ENCODE results near the gene CFD. TPM values are rescaled to one million over a fixed set of nuclear protein-coding genes. Genes with fewer than 3 reads are reported as not detected.
"Not testable (repeated sequence)": the region's sequence is repeated elsewhere in the genome, so short reads cannot be mapped to it uniquely, and the experiment has no call there.

Gene CFD
- polyA plus RNA-seq, 1 experiment, result 0.45 TPM

GRCh38 chr19:834216-834615, 25.2 kb upstream of the CFD start:
- Histone ChIP-seq H3K9me3 (ENCODE audit: control insufficient read depth, insufficient read depth, low read length) (no peaks in the 10 kb centered on the region; the same call in 1 of the 2 replicates), H3K27me3 (ENCODE audit: control insufficient read depth, insufficient read depth, low read length) (peaks cover 13% of the 10 kb centered on the region), H3K4me3 (ENCODE audit: low read depth, low read length) (no peak overlapping the region), H3K27ac (ENCODE audit: low read depth, low read length) (no peak overlapping the region)
- DNase-seq (ENCODE audit: low read depth, low spot score), result no peak
- no peak for TF ChIP-seq CTCF (IDR thresholded peaks at IDR 0.05; ENCODE audit: low read depth, low read length)
- CTCF ChIA-PET, result no interaction called here
- POLR2A ChIA-PET, result no interaction called here

- H3K9me3 ChIP-seq (ENCODE audit: control insufficient read depth, insufficient read depth, low read length), result no peaks in the 10 kb centered on the region; the same call in 1 of the 2 replicates
- no peak overlapping the region for H3K27ac ChIP-seq (ENCODE audit: low read depth, low read length)
- H3K4me3 ChIP-seq (ENCODE audit: low read depth, low read length), result no peak overlapping the region
- no peak for TF ChIP-seq CTCF (IDR thresholded peaks at IDR 0.05; ENCODE audit: low read depth, low read length)
- peaks cover 13% of the 10 kb centered on the region for H3K27me3 ChIP-seq (ENCODE audit: control insufficient read depth, insufficient read depth, low read length)
- DNase-seq (ENCODE audit: low read depth, low spot score), result no peak
- POLR2A ChIA-PET, result interaction anchor here (0.5 kb wide), 1 partner anchor 32 kb away, joined by 4 read pairs; no protein-coding TSS in a partner anchor
- CTCF ChIA-PET, result no interaction called here
Observed at GRCh38 chr19:835210-835810, 24.2 kb upstream of the CFD start.

- ChIA-PET CTCF (interaction anchor here (1.0 kb wide), 1 partner anchor 73 kb away, joined by 3 read pairs; no protein-coding TSS in a partner anchor), POLR2A (interaction anchor here (1.2 kb wide), 1 partner anchor 144 kb away, joined by 4 read pairs; the partner anchor contains the start of gene WDR18)
- Histone ChIP-seq H3K4me3 (ENCODE audit: low read depth, low read length) (no peak within 1 kb of the TSS), H3K27me3 (ENCODE audit: control insufficient read depth, insufficient read depth, low read length) (peaks cover 26% of the 10 kb centered on the region), H3K27ac (ENCODE audit: low read depth, low read length) (no peak within 1 kb of the TSS), H3K9me3 (ENCODE audit: control insufficient read depth, insufficient read depth, low read length) (no peaks in the 10 kb centered on the region; the same call in 1 of the 2 replicates)
- DNase-seq (ENCODE audit: low read depth, low spot score), result no peak
- no peak for TF ChIP-seq CTCF (IDR thresholded peaks at IDR 0.05; ENCODE audit: low read depth, low read length)
Observed at GRCh38 chr19:840519-841206, 18.8 kb upstream of the CFD start, which contains the start of gene PRTN3. Gene PRTN3, plus strand, starts transcription at chr19:840999. Its CDS starts 10 bp downstream, at chr19:841009.

- DNase-seq (ENCODE audit: low read depth, low spot score); H3K4me3 ChIP-seq (ENCODE audit: low read depth, low read length); POLR2A ChIA-PET; H3K27ac ChIP-seq (ENCODE audit: low read depth, low read length); H3K9me3 ChIP-seq (ENCODE audit: control insufficient read depth, insufficient read depth, low read length): not testable (repeated sequence)
- CTCF ChIA-PET, result interaction anchor here (0.6 kb wide), 1 partner anchor 158 kb away, joined by 7 read pairs; the partner anchor contains the start of gene GRIN3B
- H3K27me3 ChIP-seq (ENCODE audit: control insufficient read depth, insufficient read depth, low read length), result peaks cover 20% of the 10 kb centered on the region
Observed at GRCh38 chr19:842802-843179, 16.7 kb upstream of the CFD start.

GRCh38 chr19:843180-843835, 16.2 kb upstream of the CFD start:
- Histone ChIP-seq H3K27me3 (ENCODE audit: control insufficient read depth, insufficient read depth, low read length) (peaks cover 22% of the 10 kb centered on the region), H3K4me3 (ENCODE audit: low read depth, low read length) (no peak overlapping the region), H3K9me3 (ENCODE audit: control insufficient read depth, insufficient read depth, low read length) (no peaks in the 10 kb centered on the region; the same call in 1 of the 2 replicates), H3K27ac (ENCODE audit: low read depth, low read length) (no peak overlapping the region)
- peak; percentile 5; the same call in 1 of the 2 replicates for TF ChIP-seq CTCF (IDR thresholded peaks at IDR 0.05; ENCODE audit: low read depth, low read length)
- POLR2A ChIA-PET, result no interaction called here
- CTCF ChIA-PET, result interaction anchor here (0.6 kb wide), 1 partner anchor 157 kb away, joined by 7 read pairs; the partner anchor contains the start of gene GRIN3B
- DNase-seq (ENCODE audit: low read depth, low spot score), result no peak

Measured in AG04450 (cell line).